ENCODE results near the gene HSP90AB1. TPM values are rescaled to one million over a fixed set of nuclear protein-coding genes. Genes with fewer than 3 reads are reported as not detected.

Gene HSP90AB1
- polyA plus RNA-seq, 1 experiment, result 943 TPM

GRCh38 chr6:44234101-44235025 is 12.5 kb upstream of the HSP90AB1 start:
- H3K4me3 ChIP-seq (ENCODE audit: low read depth, low read length), result no peak overlapping the region
- POLR2A ChIA-PET, result interaction anchor here (0.6 to 2.1 kb wide), 5 partner anchors 11 to 118 kb away, joined by 3 to 27 read pairs (median 3); partner anchors contain the start of genes HSP90AB1 and SLC29A1
- peak; percentile 88 for TF ChIP-seq CTCF (IDR thresholded peaks at IDR 0.05; ENCODE audit: low read depth, low read length)
- H3K9me3 ChIP-seq (ENCODE audit: control insufficient read depth, insufficient read depth, low read length), result no peaks in the 10 kb centered on the region
- H3K27me3 ChIP-seq (ENCODE audit: control insufficient read depth, insufficient read depth, low read length), result no peaks in the 10 kb centered on the region
- CTCF ChIA-PET, result interaction anchor here (0.7 to 3.3 kb wide), 36 partner anchors 8 to 534 kb away, joined by 3 to 83 read pairs (median 5); partner anchors contain the start of genes HSP90AB1 and SLC29A1
- DNase-seq (ENCODE audit: low read depth, low spot score), result peak; percentile 47
- peak overlapping the region; percentile 69 for H3K27ac ChIP-seq (ENCODE audit: low read depth, low read length)

GRCh38 chr6:44235269-44235668 is 11.6 kb upstream of the HSP90AB1 start:
- H3K27ac ChIP-seq (ENCODE audit: low read depth, low read length), result peak overlapping the region; percentile 69
- ChIA-PET POLR2A (interaction anchor here (1.4 to 2.1 kb wide), 2 partner anchors 11 to 16 kb away, joined by 3 to 27 read pairs; partner anchors contain the start of gene HSP90AB1), CTCF (interaction anchor here (0.9 to 3.3 kb wide), 25 partner anchors 11 to 146 kb away, joined by 3 to 83 read pairs (median 5); partner anchors contain the start of genes HSP90AB1 and SLC29A1)
- H3K4me3 ChIP-seq (ENCODE audit: low read depth, low read length), result no peak overlapping the region
- no peaks in the 10 kb centered on the region for H3K9me3 ChIP-seq (ENCODE audit: control insufficient read depth, insufficient read depth, low read length)
- DNase-seq (ENCODE audit: low read depth, low spot score), result no peak
- no peak for TF ChIP-seq CTCF (IDR thresholded peaks at IDR 0.05; ENCODE audit: low read depth, low read length)
- no peaks in the 10 kb centered on the region for H3K27me3 ChIP-seq (ENCODE audit: control insufficient read depth, insufficient read depth, low read length)

GRCh38 chr6:44235891-44236516 is 10.9 kb upstream of the HSP90AB1 start:
- CTCF ChIA-PET, result interaction anchor here (1.4 to 3.3 kb wide), 8 partner anchors 9 to 141 kb away, joined by 3 to 83 read pairs (median 11); partner anchors contain the start of gene SLC29A1
- no peak overlapping the region for H3K4me3 ChIP-seq (ENCODE audit: low read depth, low read length)
- POLR2A ChIA-PET, result no interaction called here
- no peak overlapping the region for H3K27ac ChIP-seq (ENCODE audit: low read depth, low read length)
- no peaks in the 10 kb centered on the region for H3K9me3 ChIP-seq (ENCODE audit: control insufficient read depth, insufficient read depth, low read length)
- no peak for TF ChIP-seq CTCF (IDR thresholded peaks at IDR 0.05; ENCODE audit: low read depth, low read length)
- no peak for DNase-seq (ENCODE audit: low read depth, low spot score)
- no peaks in the 10 kb centered on the region for H3K27me3 ChIP-seq (ENCODE audit: control insufficient read depth, insufficient read depth, low read length)

- Histone ChIP-seq H3K9me3 (ENCODE audit: control insufficient read depth, insufficient read depth, low read length) (no peaks in the 10 kb centered on the region), H3K27me3 (ENCODE audit: control insufficient read depth, insufficient read depth, low read length) (no peaks in the 10 kb centered on the region), H3K4me3 (ENCODE audit: low read depth, low read length) (peak overlapping the region; percentile 70), H3K27ac (ENCODE audit: low read depth, low read length) (peak overlapping the region; percentile 81)
- CTCF ChIA-PET, result interaction anchor here (0.6 to 3.3 kb wide), 17 partner anchors 8 to 1318 kb away, joined by 3 to 83 read pairs (median 4); partner anchors contain the start of genes HSP90AB1, SLC29A1 and SLC35B2
- POLR2A ChIA-PET, result interaction anchor here (0.9 to 1.6 kb wide), 5 partner anchors 8 to 441 kb away, joined by 3 to 12 read pairs (median 3); partner anchors contain the start of genes HSP90AB1 and SLC29A1
- TF ChIP-seq CTCF (IDR thresholded peaks at IDR 0.05; ENCODE audit: low read depth, low read length), result no peak
- DNase-seq (ENCODE audit: low read depth, low spot score), result peak; percentile 83
Measured at GRCh38 chr6:44237021-44237812, 9.7 kb upstream of the HSP90AB1 start.
